ENCODE measurements around the gene MAPRE2. TPM values are rescaled to one million over a fixed set of nuclear protein-coding genes. Genes with fewer than 3 reads are reported as not detected.

Gene MAPRE2
- polyA plus RNA-seq, result 138 and 160 TPM in 2 replicates

GRCh38 chr18:35040988-35041814 lies at the start of gene MAPRE2:
MAPRE2 (plus strand) TSS chr18:35041413; CDS start chr18:35041540, 127 bp downstream.

Other genes starting within 250 kb of the MAPRE2 start
- gene ZNF397, start 199.6 kb downstream of the MAPRE2 start, polyA plus RNA-seq, result 15.6 and 21.5 TPM in 2 replicates
- gene ZSCAN30, start 248.8 kb downstream of the MAPRE2 start, polyA plus RNA-seq, result 5.7 and 31.3 TPM in 2 replicates

All from Purkinje cell (primary cell).